Hippocampal formation (tissue), 2 donors: ENCODE results near the gene ALG3.

Source experiments
- DNase-seq, 2 donors: peaks; one replicate each; lab custom pipeline; 2025; lab: John Stamatoyannopoulos, UW

Gene ALG3

DNA sequence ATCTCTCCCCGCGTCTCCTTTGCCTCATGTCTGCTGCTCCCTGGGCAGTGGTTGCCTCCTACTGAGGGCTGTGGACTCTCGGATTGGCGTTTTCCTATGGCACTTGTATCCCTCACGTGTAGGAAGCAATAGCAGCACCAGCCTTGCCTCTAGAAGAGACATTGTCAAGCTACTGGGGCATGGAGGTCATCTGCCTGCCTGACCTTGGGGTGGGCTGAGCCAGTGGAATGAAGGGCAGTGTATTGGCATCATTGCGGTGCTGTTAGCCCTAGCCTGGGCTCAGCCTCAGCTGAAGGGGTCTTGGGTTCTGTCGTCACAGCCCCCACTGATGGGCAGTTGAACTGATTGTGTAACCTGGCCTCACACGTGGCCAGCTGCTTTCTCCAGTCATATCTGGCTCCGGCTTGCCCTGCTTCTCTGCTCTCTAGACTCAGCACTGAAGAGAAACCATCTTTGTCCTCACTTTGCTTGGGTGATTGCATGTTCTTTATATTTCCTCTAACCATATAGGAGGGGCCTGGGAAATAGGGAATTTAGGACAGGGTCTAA lies 54.7 kb downstream of the ALG3 start:
- DNase-seq, result no peak

GRCh38 chr3:184192889-184193288 lies 55.9 kb downstream of the ALG3 start:
- DNase-seq, result no peak
